ENCODE measurements around the gene RWDD3.

GRCh38 chr1:95245029-95245428 lies 11.0 kb downstream of the RWDD3 start:
- TF ChIP-seq CTCF (conservative IDR thresholded peaks at IDR 0.05) (no peak), EZH2 (IDR thresholded peaks at IDR 0.05; ENCODE audit: low read depth) (no peak)
